Head of caudate nucleus (tissue), 42 donors: ENCODE measurements around the gene ZNF322.

ENCODE experiments used
- DNase-seq, 42 donors: peaks; one replicate each; pipeline versions ENCODE4 v3.0.0 to v3.0.0-alpha.2; 2020 to 2021; ENCODE audit warnings: mixed read lengths in 7 of 42
- intact Hi-C: fragments of 100-400 bp; cut with DNase I; formaldehyde crosslinking; loops from one replicate; pipeline ENCODE4 v1.15.0; 2022

Gene ZNF322

GRCh38 chr6:26624557-26624956, 35.0 kb downstream of the ZNF322 start:
- DNase-seq, result no peak
- intact Hi-C loops, result no loop called here

- no peak for DNase-seq
- intact Hi-C loops, result no loop called here
Measured at GRCh38 chr6:26623339-26623859, 36.1 kb downstream of the ZNF322 start.

- intact Hi-C loops, result no loop called here
- peak in 1 of 42 donors; percentile 45 for DNase-seq
Measured at GRCh38 chr6:26613689-26614683, 45.6 kb downstream of the ZNF322 start.

- intact Hi-C loops, result no loop called here
- no peak for DNase-seq
Measured at GRCh38 chr6:26613201-26613600, 46.3 kb downstream of the ZNF322 start.

DNA sequence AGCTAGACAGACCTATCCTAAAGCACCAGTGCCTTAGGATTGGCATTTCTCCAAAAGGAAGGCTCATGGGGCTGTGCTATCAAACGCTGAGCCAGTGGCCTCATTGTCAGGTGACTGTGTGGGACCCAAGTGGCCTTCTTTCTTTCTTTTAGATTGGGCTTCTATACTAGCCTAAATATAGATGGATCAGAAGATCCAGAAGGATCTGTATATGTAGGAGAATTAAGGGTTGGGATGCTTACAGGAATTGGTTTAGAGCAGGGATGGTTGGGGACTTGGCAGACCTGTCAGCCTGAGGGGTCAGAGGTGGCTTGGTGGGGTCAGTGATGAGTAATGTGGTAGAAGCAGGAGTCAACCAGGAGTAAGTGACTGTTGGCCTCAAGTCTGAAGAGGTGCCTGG, 47.9 kb downstream of the ZNF322 start:
- no peak for DNase-seq
- intact Hi-C loops, result no loop called here

DNA sequence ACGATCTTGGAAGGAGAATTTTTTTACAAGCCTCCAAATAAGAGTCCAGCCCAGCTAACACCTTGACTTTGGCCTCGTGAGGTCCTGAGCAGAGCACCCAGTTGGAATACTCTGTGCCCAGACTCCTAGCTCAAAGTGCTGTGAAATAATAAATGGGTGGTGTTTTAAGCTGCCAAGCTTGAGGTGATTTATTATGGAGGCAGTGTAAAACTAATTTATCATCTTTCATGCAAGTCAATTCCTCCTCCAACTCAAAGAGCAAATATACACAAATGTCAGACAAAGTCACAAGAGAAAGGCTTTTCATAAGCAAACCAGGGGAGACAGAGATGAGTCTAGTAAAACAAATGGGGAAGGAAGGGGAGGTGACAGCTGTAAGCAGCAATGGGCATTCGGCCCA, 50.1 kb downstream of the ZNF322 start:
- DNase-seq, result no peak
- intact Hi-C loops, result no loop called here

- DNase-seq, result peak in 31 of 42 donors; percentile 18 to 80 (median 55)
- intact Hi-C loops, result loop anchor here (2.0 kb wide), 1 partner anchor 471 kb away; no protein-coding TSS in a partner anchor
Measured at GRCh38 chr6:26607434-26608230, 51.9 kb downstream of the ZNF322 start.

GRCh38 chr6:26604797-26605196, 54.7 kb downstream of the ZNF322 start:
- DNase-seq, result no peak
- intact Hi-C loops, result no loop called here

DNA sequence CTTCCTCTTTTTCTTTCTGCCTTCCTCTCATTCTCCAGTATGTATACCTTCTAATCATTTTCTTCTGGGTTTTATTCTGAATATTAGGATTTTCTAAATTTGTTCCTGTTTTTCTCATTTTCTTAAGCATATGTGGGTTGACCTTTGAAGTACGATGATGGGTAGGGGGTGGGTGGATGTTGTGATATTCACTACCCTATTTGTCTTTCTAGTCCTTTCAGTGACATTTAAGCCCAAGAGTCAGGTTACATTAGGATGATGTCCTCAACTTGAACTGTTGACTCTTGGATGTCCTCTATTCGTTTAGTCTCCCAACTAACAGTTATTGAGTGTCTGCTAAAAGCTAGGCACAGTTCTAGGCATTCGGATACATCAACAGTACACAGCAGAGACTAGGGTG, 55.5 kb downstream of the ZNF322 start:
- intact Hi-C loops, result no loop called here

DNA sequence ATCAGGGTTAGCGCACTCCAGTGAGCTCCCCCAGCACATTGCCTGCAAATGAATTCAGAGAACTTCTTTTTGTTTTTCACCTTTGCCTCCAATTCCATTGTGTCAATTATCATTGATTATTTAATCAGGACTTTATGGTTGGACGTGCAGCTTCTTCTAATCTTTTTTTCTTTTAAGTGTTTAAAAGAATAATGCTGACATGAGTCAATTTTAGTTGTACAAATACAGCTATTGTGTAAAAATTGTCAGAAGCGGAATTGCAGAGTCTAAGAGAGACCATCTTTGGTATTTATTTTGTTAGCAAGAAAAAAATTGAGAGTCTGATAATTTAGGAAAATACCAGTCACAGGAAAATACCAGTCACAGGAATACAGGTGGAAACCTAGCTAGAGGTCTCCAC, 57.3 kb downstream of the ZNF322 start:
- DNase-seq, result no peak
- intact Hi-C loops, result no loop called here

More for the DNA sequence above, 55.5 kb downstream of the ZNF322 start:
- no peak for DNase-seq

DNA sequence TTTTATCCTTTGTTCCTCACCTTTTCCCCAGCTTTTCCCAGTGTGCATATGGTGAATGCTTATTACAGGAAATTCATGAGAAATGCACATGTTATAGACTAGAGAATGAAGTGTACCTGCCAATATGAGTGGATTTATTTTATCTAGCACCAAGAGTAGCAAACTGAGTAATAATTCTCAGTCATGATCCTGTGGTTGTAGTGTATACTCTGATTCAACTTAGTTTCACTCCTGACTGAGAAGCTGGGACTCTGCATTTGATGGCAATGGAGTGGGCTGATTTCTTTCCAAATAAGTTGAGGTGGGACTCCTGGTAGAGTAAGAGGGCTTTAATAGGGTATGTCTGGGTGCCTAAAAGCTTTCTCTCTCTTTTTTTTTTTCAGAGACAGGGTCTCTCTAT, 58.8 kb downstream of the ZNF322 start:
- no peak for DNase-seq
- intact Hi-C loops, result no loop called here

DNA sequence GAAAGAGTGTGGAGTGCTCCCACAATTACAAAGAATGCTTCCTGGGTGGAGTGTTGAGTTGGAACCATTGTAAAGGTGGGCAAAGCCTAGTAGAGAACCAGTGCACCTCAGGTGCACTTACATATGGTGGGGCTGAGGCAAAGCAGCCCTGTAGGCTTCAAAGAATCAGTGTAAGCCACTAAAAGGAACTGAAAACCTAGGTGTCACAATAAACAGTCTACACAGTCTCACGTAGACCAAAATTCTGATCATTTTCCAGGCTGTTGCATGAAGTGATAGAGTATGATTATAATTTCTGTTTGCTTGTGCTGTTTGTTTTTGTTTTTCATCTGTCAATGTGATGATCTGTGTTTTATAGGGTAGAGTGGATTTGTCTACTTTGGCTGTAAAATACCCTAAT, 60.0 kb downstream of the ZNF322 start:
- intact Hi-C loops, result loop anchor here (10.0 kb wide), 2 partner anchors 255 to 405 kb away; a partner anchor contains a TSS

GRCh38 chr6:26599134-26599533, 60.4 kb downstream of the ZNF322 start:
- DNase-seq, result no peak
- intact Hi-C loops, result loop anchor here (10.0 kb wide), 2 partner anchors 254 to 404 kb away; a partner anchor contains a TSS

More for the DNA sequence above, 60.0 kb downstream of the ZNF322 start:
- no peak for DNase-seq

GRCh38 chr6:26598267-26598666, 61.3 kb downstream of the ZNF322 start:
- no peak for DNase-seq

DNA sequence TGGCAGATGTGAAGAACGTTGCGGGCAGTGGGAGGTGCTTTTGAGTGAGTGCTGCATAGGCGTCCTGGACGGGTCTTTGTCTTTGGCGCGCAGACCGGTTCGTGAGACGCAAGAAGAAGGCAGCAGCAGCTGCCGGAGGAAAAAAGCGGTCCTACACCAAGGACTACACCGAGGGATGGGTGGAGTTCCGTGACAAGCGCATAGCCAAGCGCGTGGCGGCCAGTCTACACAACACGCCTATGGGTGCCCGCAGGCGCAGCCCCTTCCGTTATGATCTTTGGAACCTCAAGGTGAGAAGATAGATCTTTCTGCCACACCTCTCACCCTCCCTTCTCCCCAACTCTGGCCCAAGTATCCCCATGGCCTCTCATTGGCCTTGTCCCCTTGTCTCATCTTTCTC, 61.7 kb downstream of the ZNF322 start:
- intact Hi-C loops, result loop anchor here (2.0 to 10.0 kb wide), 3 partner anchors 61 to 403 kb away; partner anchors contain the start of gene ZNF322
- no peak for DNase-seq

More at GRCh38 chr6:26598267-26598666, 61.3 kb downstream of the ZNF322 start:
- intact Hi-C loops, result loop anchor here (10.0 kb wide), 2 partner anchors 253 to 403 kb away; a partner anchor contains a TSS

DNA sequence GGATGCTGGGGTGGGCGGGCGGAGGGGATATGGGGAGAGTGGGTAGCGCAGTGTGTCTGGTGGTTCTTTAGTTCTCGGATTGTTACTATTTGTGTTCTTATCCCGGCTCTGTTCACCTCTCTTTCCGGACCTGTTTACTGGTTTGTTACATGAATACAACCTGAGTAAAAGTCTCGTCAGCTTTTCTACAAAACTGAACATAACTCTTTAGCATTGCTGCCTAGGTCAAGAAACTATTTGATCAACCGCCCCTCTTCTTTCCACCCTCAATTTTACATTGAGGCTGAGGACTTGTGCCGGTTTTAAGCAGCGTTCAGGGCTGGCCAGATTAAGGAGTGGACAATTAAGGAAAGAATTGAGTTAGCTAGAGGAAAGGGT, 62.2 kb downstream of the ZNF322 start:
- DNase-seq, result no peak
- intact Hi-C loops, result loop anchor here (2.0 to 10.0 kb wide), 3 partner anchors 61 to 403 kb away; partner anchors contain the start of gene ZNF322

DNA sequence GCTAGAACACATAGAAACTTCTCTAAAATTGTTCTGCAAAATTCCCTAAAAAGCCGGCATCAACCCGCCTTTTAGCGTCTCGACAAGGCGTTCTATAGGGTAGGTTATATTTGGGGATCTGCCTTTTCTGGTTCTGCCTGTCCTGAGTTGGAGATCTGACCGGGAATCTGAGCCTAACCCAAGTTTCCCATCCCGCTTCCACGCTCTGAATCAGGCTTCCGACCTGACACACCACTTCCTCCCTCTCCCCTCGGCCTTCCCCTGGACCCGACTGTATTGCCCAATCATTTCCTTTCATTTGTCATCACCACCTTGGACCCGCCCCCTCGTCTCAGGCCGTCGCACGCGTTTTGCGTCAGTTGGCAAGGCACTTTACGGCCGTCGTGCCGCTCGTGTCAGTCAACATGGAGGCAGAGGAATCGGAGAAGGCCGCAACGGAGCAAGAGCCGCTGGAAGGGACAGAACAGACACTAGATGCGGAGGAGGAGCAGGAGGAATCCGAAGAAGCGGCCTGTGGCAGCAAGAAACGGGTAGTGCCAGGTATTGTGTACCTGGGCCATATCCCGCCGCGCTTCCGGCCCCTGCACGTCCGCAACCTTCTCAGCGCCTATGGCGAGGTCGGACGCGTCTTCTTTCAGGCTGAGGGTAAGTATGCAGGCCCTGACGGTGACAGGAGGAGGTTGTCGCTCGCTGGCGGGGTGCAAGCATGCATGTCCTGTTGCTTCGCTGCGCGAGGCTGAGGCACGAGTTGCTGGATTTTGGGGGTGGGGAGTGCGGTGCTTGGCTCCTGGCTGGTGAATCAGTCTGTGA, 62.8 kb downstream of the ZNF322 start, which contains the start of gene ABT1:
TSS of gene ABT1 (plus strand) at position 375 of the 810 bp plus-strand sequence. CDS start at position 405, 30 bp downstream.
- intact Hi-C loops, result loop anchor here (2.0 to 10.0 kb wide), 3 partner anchors 62 to 402 kb away; partner anchors contain the start of gene ZNF322
- DNase-seq, result peak; percentile 92 to 99 (median 98)

DNA sequence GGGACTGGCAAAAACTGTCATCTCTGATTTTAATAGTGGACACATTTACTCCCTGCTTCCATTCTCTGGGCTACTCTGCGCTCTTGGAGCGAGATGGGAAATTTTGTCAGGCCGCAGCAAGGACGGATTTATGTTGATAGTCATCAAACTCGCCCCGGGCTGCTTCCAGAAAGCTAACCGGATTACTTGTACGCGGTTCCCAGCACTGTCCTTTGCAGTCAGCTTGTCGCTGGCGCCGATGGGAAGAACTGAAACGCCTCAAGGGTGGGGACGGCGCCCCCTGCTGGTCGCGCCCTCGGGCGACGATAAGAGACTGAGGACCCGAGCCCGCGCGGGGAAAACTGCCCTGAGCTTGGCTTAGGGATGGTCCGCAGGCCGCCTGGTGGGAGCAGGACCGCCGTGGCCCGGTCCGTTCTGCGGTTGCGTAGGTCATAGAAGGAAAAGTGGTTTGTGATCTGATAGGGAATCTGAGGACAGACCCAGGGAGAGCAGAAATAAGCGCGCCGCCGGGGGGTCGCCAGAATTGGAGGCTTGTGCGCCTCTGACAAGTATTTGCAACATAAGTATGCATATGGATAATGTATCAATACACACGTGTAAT, 63.8 kb downstream of the ZNF322 start:
- DNase-seq, result peak; percentile 84 to 97 (median 92)
- intact Hi-C loops, result loop anchor here (2.0 to 10.0 kb wide), 3 partner anchors 63 to 401 kb away; partner anchors contain the start of gene ZNF322
